PFSK-1 (cell line): ENCODE results near the gene MAGEA8.

Experiments used
- POLR2AphosphoS5 ChIP-seq: IDR thresholded peaks from 2 replicates; pipeline ENCODE4 v1.6.1; 2012; ENCODE audit warnings: low read depth, mild to moderate bottlenecking, control low read depth, low read length, moderate library complexity
- SIN3A ChIP-seq: IDR thresholded peaks from 2 replicates; pipeline ENCODE4 v1.6.1; 2012; ENCODE audit warnings: mild to moderate bottlenecking, low read length, moderate library complexity, borderline replicate concordance; ENCODE audit not compliant: insufficient read depth
- TAF1 ChIP-seq: IDR thresholded peaks from 2 replicates; pipeline ENCODE4 v1.6.1; 2012; ENCODE audit warnings: low read length, control low read depth, borderline replicate concordance; ENCODE audit not compliant: insufficient read depth

- TF ChIP-seq POLR2AphosphoS5 = no peak
- TF ChIP-seq TAF1 = no peak
- TF ChIP-seq SIN3A = no peak
Observed at GRCh38 chrX:149867488-149867887, 13.5 kb upstream of the MAGEA8 start.
